Neutrophil (primary cell): Measurements from ENCODE around the gene HHAT.

Experiments used
- H3K27ac ChIP-seq: fragments of 200-600 bp; sonication (generic); 2 replicates; pipeline ENCODE4 v1.5.1; 2016; ENCODE audit warnings: mild to moderate bottlenecking, moderate library complexity
- H3K27me3 ChIP-seq: fragments of 200-600 bp; sonication (generic); 2 replicates; pipeline ENCODE4 v1.6.0; 2016; ENCODE audit warnings: mild to moderate bottlenecking
- H3K36me3 ChIP-seq: fragments of 200-600 bp; sonication (generic); 2 replicates; pipeline ENCODE4 v1.5.1; 2017
- H3K4me1 ChIP-seq, 2 experiments: fragments of 200-600 bp in 1 of 2; sonication (generic) in 1 of 2; 1 replicate in 1 of 2; 2 replicates in 1 of 2; pipeline versions ENCODE4 v1.5.1 to v1.6.1; 2013 to 2016; ENCODE audit warnings: low read depth in 1 of 2, low read length in 1 of 2, mild to moderate bottlenecking in 1 of 2, moderate library complexity in 1 of 2; ENCODE audit not compliant: control insufficient read depth in 1 of 2, insufficient read depth in 1 of 2
- H3K4me3 ChIP-seq, 2 experiments: fragments of 200-600 bp in 1 of 2; sonication (generic) in 1 of 2; 1 replicate in 1 of 2; 2 replicates in 1 of 2; pipeline ENCODE4 v1.5.1; 2013 to 2016; ENCODE audit warnings: low read depth in 1 of 2, low read length in 1 of 2, mild to moderate bottlenecking in 1 of 2, moderate library complexity in 1 of 2
- H3K9me3 ChIP-seq: fragments of 200-600 bp; sonication (generic); 2 replicates; pipeline ENCODE4 v1.5.1; 2016
- TF ChIP-seq, protein P1 (sequence below): fragments of 200-600 bp; sonication (generic); IDR thresholded peaks from 2 replicates; pipeline ENCODE4 v1.5.1; 2016; ENCODE audit warnings: antibody characterized with exemption

Gene HHAT

DNA sequence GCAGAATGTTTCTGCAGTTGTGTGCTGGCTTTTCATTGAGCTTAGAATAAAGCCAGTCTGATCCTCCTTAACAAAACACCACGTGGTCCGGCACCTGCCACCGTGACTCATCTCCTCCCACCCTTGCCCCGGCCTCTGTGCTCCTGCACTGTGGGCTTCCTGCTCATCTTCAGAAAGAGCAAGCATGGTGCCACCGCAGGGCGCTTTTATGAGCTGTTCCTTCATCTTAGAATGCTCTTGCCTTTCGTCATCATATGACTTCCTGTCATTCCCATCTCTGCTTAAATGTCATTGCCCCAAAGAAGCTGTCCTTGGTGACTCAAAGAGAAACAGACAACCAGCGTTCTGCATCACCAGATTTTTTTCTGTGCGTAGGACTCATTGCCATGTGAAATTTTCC, 117.8 kb downstream of the HHAT start:
- H3K27me3 ChIP-seq, result no peaks in the 10 kb centered on the region
- TF ChIP-seq, protein P1, sequence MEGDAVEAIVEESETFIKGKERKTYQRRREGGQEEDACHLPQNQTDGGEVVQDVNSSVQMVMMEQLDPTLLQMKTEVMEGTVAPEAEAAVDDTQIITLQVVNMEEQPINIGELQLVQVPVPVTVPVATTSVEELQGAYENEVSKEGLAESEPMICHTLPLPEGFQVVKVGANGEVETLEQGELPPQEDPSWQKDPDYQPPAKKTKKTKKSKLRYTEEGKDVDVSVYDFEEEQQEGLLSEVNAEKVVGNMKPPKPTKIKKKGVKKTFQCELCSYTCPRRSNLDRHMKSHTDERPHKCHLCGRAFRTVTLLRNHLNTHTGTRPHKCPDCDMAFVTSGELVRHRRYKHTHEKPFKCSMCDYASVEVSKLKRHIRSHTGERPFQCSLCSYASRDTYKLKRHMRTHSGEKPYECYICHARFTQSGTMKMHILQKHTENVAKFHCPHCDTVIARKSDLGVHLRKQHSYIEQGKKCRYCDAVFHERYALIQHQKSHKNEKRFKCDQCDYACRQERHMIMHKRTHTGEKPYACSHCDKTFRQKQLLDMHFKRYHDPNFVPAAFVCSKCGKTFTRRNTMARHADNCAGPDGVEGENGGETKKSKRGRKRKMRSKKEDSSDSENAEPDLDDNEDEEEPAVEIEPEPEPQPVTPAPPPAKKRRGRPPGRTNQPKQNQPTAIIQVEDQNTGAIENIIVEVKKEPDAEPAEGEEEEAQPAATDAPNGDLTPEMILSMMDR, result no peak
- no peak overlapping the region for H3K27ac ChIP-seq
- H3K4me1 ChIP-seq, result no peaks in the 10 kb centered on the region
- no peaks in the 10 kb centered on the region for H3K9me3 ChIP-seq
- H3K4me3 ChIP-seq, result no peak overlapping the region
- H3K36me3 ChIP-seq, result no peaks in the 10 kb centered on the region

DNA sequence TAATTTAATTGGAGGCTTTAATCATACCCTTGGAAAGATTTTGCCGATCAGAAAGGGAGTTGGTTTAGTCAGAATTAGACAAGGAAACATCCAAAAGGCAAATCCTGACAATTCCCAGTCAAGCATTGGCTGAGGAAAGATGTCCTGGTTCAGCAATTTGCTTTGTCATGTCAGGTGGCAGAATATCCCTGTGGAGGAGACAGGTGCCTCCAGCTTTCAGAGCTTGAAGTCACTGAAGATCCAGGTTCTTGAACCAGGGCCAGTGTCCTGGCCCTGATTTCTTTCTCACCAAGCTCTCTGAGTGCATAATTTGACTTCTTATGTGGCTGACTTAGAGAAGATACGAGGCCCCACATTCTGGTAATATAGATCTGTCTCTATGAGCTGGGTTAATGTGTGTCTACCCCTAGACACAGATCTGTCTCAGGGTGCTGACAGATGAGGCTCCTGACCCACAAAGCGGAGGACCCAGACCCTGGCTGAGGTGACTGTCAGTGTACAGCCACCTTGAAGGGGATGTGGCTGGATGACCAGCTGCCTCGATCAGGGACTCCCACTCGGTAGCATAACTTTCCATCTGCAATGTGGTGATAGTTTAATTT, 118.9 kb downstream of the HHAT start:
- H3K27ac ChIP-seq, result no peak overlapping the region
- no peak overlapping the region for H3K4me3 ChIP-seq
- H3K9me3 ChIP-seq, result no peaks in the 10 kb centered on the region
- H3K4me1 ChIP-seq, result no peaks in the 10 kb centered on the region
- no peaks in the 10 kb centered on the region for H3K36me3 ChIP-seq
- no peaks in the 10 kb centered on the region for H3K27me3 ChIP-seq
- TF ChIP-seq, protein P1, result no peak

DNA sequence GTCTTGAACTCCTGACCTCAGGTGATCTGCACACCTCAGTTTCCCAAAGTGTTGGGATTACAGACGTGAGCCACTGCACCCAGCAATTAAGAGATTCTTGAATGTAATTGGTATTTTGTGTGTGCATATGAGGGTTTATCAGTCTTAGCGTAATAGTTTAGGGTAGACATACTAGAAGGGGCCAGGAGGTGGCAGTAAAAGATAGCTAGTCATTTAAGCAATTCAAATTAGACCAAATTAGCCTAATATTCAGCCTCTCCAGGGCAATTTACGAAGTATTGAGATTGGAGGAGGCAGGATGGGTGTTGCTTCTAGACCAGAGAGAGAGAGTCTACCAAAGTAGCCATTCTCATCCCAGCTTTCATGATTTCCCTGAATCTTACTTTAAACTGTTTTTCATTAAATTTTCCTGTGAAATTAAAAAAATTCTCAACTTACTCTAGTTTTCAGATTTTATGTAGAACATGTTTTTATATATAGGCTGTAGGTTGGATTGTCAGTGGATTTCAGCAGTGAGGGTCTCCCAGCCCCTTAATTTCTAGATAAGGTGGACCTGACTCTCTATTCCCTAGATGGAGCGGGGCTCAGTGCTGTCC, 119.7 kb downstream of the HHAT start:
- Histone ChIP-seq H3K4me3 (no peak overlapping the region), H3K27ac (no peak overlapping the region), H3K9me3 (no peaks in the 10 kb centered on the region)

DNA sequence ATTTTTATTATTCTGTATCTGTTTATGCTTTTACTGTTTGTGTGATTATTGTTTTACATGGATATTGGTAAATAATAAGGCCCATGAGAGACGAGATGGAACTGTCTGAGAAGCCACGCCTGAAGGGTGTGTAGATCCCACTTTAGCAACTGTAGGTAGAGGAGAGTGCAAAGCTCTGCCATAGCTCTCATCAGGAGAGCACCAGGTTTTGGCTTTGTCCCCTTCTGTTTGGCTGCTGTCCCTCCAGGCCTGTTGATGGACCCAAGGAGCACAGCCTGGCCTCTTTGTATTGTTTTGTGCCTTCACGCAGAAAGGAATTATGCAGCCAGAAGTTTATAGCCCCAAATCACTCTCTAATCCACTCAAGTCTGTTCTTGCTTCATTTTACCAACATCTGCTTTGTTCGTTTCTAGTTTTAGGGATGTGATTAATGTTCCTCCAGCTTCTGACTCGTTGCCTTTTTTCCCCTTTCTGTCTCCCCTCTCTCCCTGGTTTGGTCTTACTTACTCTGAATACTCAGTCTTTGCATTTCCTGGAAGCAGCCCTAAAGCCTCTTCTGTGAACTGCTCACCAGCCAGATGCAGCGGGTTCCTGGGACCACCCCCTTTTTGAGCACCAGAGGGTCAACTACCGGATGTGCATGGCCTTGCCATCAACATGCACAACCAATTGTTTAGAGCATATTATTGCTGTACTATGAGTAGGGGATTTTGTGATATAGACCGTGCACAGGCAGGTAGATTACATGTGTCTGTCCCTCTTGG, 127.3 kb downstream of the HHAT start:
- TF ChIP-seq, protein P1, result no peak
- Histone ChIP-seq H3K36me3 (no peaks in the 10 kb centered on the region), H3K27ac (no peak overlapping the region), H3K4me3 (no peak overlapping the region), H3K4me1 (no peaks in the 10 kb centered on the region), H3K9me3 (no peaks in the 10 kb centered on the region), H3K27me3 (no peaks in the 10 kb centered on the region)

More for the DNA sequence above, 119.7 kb downstream of the HHAT start:
- H3K27me3 ChIP-seq, result no peaks in the 10 kb centered on the region
- no peaks in the 10 kb centered on the region for H3K4me1 ChIP-seq
- TF ChIP-seq, protein P1, result no peak
- no peaks in the 10 kb centered on the region for H3K36me3 ChIP-seq

DNA sequence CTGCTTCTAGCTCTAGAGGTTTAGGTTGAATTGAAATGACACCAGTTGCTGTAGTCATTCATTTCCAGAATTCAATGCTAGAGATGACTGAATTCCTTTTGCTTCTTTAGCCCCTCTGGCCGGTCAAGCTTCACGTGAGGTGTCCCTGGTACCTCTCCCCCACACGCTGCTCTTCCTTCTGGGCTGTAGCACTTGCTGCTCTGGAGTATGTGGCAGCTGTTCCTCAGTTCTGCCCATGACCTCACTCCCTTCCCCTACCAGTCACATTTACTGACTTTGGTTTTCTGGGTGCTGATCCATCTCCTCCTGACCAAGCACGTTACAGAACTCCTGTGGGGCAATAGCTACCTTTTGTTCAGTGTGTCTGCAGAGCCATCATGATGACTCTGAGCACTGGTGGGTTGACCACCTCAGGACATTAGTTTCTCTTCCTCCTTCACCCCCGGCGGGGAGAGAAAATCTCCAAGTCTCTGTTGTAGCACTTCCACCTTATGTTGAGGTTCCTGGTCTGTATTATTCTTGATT, 128.1 kb downstream of the HHAT start:
- TF ChIP-seq, protein P1, result no peak
- H3K4me3 ChIP-seq, result no peak overlapping the region
- H3K4me1 ChIP-seq, result no peaks in the 10 kb centered on the region
- H3K36me3 ChIP-seq, result no peaks in the 10 kb centered on the region
- H3K9me3 ChIP-seq, result no peaks in the 10 kb centered on the region
- H3K27ac ChIP-seq, result no peak overlapping the region
- no peaks in the 10 kb centered on the region for H3K27me3 ChIP-seq
